ENCODE measurements around the gene MITD1. TPM values are rescaled to one million over a fixed set of nuclear protein-coding genes. Genes with fewer than 3 reads are reported as not detected.
A peak's percentile ranks its signal among the peaks of the same experiment; 100 is the strongest.
"Not testable (repeated sequence)": the region's sequence is repeated elsewhere in the genome, so short reads cannot be mapped to it uniquely, and the experiment has no call there.

The MITD1 gene
- total RNA-seq, 1 experiment from 2014 or later = 36.0 TPM

- ChIA-PET CTCF (interaction anchor here (0.6 kb wide), 1 partner anchor 41 kb away, joined by 7 read pairs; no protein-coding TSS in a partner anchor), POLR2A (no interaction called here)
- DNase-seq (ENCODE audit: low read depth, low spot score) = peak; percentile 7
- Histone ChIP-seq H3K4me1 (ENCODE audit: control insufficient read depth, insufficient read depth, low read length) (peaks cover 14% of the 10 kb centered on the region), H3K36me3 (ENCODE audit: control insufficient read depth, insufficient read depth, low read length) (no peaks in the 10 kb centered on the region), H3K4me3 (ENCODE audit: low read depth in 2 of 2, low read length in 2 of 2) (peak overlapping the region; percentile 60 to 82), H3K9me3 (ENCODE audit: control insufficient read depth, insufficient read depth, low read depth, low read length) (no peaks in the 10 kb centered on the region), H3K27me3 (ENCODE audit: control insufficient read depth, insufficient read depth, low read length) (no peaks in the 10 kb centered on the region; the same call in 1 of the 2 replicates), H3K27ac (ENCODE audit: low read length) (peak overlapping the region; percentile 86)
- in situ Hi-C loops (cut with HindIII; ENCODE audit: low pct_unique_long_range_greater_than_20kb, low sequenced_read_pairs) = no loop called here
- no peak for ATAC-seq
- TF ChIP-seq POLR2AphosphoS5 (IDR thresholded peaks at IDR 0.05; ENCODE audit: low read depth, low read length) = no peak
- TF ChIP-seq SIN3A (IDR thresholded peaks at IDR 0.05; ENCODE audit: borderline replicate concordance, insufficient read depth, low read depth, low read length) = no peak
- TF ChIP-seq CTCF (IDR thresholded peaks at IDR 0.05) = no peak
- no peak for TF ChIP-seq TCF7L2 (IDR thresholded peaks at IDR 0.05; ENCODE audit: low read depth, low read length)
- TF ChIP-seq REST (IDR thresholded peaks at IDR 0.05; ENCODE audit: insufficient read depth in 1 of 2, low read depth in 2 of 2, low read length in 1 of 2) = no peak
- intact Hi-C loops (cut with micrococcal nuclease; ENCODE audit: unreplicated experiment) = no loop called here
- BruUV-seq (replicated peaks) = no TSS peak
Measured at GRCh38 chr2:99140056-99140859, 40.6 kb downstream of the MITD1 start.

GRCh38 chr2:99139003-99139402 lies 41.9 kb downstream of the MITD1 start:
- H3K36me3 ChIP-seq (ENCODE audit: control insufficient read depth, insufficient read depth, low read length) = no peaks in the 10 kb centered on the region
- TF ChIP-seq TCF7L2 (IDR thresholded peaks at IDR 0.05; ENCODE audit: low read depth, low read length) (no peak), CTCF (IDR thresholded peaks at IDR 0.05) (no peak), SIN3A (IDR thresholded peaks at IDR 0.05; ENCODE audit: borderline replicate concordance, insufficient read depth, low read depth, low read length) (no peak), POLR2AphosphoS5 (IDR thresholded peaks at IDR 0.05; ENCODE audit: low read depth, low read length) (no peak), REST (IDR thresholded peaks at IDR 0.05; ENCODE audit: insufficient read depth in 1 of 2, low read depth in 2 of 2, low read length in 1 of 2) (no peak)
- H3K27me3 ChIP-seq (ENCODE audit: control insufficient read depth, insufficient read depth, low read length) = no peaks in the 10 kb centered on the region; the same call in 1 of the 2 replicates
- DNase-seq (ENCODE audit: low read depth, low spot score) (no peak), ATAC-seq (no peak)
- H3K4me3 ChIP-seq (ENCODE audit: low read depth in 2 of 2, low read length in 2 of 2) = no peak overlapping the region
- H3K4me1 ChIP-seq (ENCODE audit: control insufficient read depth, insufficient read depth, low read length) = peaks cover 14% of the 10 kb centered on the region
- no peaks in the 10 kb centered on the region for H3K9me3 ChIP-seq (ENCODE audit: control insufficient read depth, insufficient read depth, low read depth, low read length)
- in situ Hi-C loops (cut with HindIII; ENCODE audit: low pct_unique_long_range_greater_than_20kb, low sequenced_read_pairs) = no loop called here
- CTCF ChIA-PET = no interaction called here
- intact Hi-C loops (cut with micrococcal nuclease; ENCODE audit: unreplicated experiment) = no loop called here
- H3K27ac ChIP-seq (ENCODE audit: low read length) = no peak overlapping the region
- BruUV-seq (replicated peaks) = no TSS peak
- POLR2A ChIA-PET = no interaction called here

GRCh38 chr2:99135044-99135556 lies 45.8 kb downstream of the MITD1 start:
- POLR2A ChIA-PET; ATAC-seq; in situ Hi-C loops (cut with HindIII; ENCODE audit: low pct_unique_long_range_greater_than_20kb, low sequenced_read_pairs); H3K4me1 ChIP-seq (ENCODE audit: control insufficient read depth, insufficient read depth, low read length); H3K27ac ChIP-seq (ENCODE audit: low read length); H3K27me3 ChIP-seq (ENCODE audit: control insufficient read depth, insufficient read depth, low read length); BruUV-seq (replicated peaks); H3K9me3 ChIP-seq (ENCODE audit: control insufficient read depth, insufficient read depth, low read depth, low read length); H3K4me3 ChIP-seq (ENCODE audit: low read depth in 2 of 2, low read length in 2 of 2); DNase-seq (ENCODE audit: low read depth, low spot score); intact Hi-C loops (cut with micrococcal nuclease; ENCODE audit: unreplicated experiment); H3K36me3 ChIP-seq (ENCODE audit: control insufficient read depth, insufficient read depth, low read length); CTCF ChIA-PET: not testable (repeated sequence)

Measured in Panc1 (cell line).